HL-60 (cell line): ENCODE measurements around the gene AMH.

Experiments
- DNase-seq, 2 experiments: peaks; one replicate each; pipeline ENCODE4 v3.0.0-alpha.2; 2010 to 2020; ENCODE audit warnings: low read depth in 1 of 2, low spot score in 1 of 2
- H3K27ac ChIP-seq: fragments of 250-450 bp; sonication (Bioruptor Pico); replicated peaks from 2 replicates; pipeline ENCODE4 v1.5.1; 2020; ENCODE audit warnings: mild to moderate bottlenecking, moderate library complexity
- H3K27me3 ChIP-seq: fragments of 250-450 bp; sonication (Bioruptor Pico); 2 replicates; pipeline ENCODE4 v1.5.1; 2021; ENCODE audit warnings: mild to moderate bottlenecking, moderate library complexity; ENCODE audit not compliant: insufficient read depth, poor library complexity, severe bottlenecking
- H3K4me3 ChIP-seq: replicated peaks from 2 replicates; pipeline ENCODE4 v1.5.1; 2011; ENCODE audit warnings: mild to moderate bottlenecking, control low read depth, low read length; ENCODE audit not compliant: insufficient read depth
- CTCF ChIP-seq: IDR thresholded peaks from one replicate; pipeline ENCODE4 v1.5.1; 2011; ENCODE audit warnings: low read length, control low read depth, inconsistent platforms; ENCODE audit not compliant: insufficient read depth
- GABPA ChIP-seq: IDR thresholded peaks from 2 replicates; pipeline ENCODE4 v1.6.1; 2012; ENCODE audit warnings: low read depth
- POLR2AphosphoS5 ChIP-seq: IDR thresholded peaks from 2 replicates; pipeline ENCODE4 v1.6.1; 2012; ENCODE audit warnings: low read depth
- REST ChIP-seq: IDR thresholded peaks from 2 replicates; pipeline ENCODE4 v1.6.1; 2012; ENCODE audit warnings: low read depth; ENCODE audit not compliant: insufficient replicate concordance
- SPI1 ChIP-seq: IDR thresholded peaks from 2 replicates; pipeline ENCODE4 v1.6.1; 2012; ENCODE audit warnings: low read depth, mild to moderate bottlenecking, borderline replicate concordance

AMH gene

GRCh38 chr19:2202366-2202765, 46.8 kb upstream of the AMH start:
- Histone ChIP-seq H3K4me3 (no peak overlapping the region), H3K27me3 (no peaks in the 10 kb centered on the region), H3K27ac (no peak overlapping the region)
- no peak for TF ChIP-seq REST
- no peak for TF ChIP-seq CTCF
- TF ChIP-seq SPI1, result no peak
- TF ChIP-seq POLR2AphosphoS5, result no peak
- no peak for TF ChIP-seq GABPA
- DNase-seq, result no peak

- H3K27ac ChIP-seq, result no peak overlapping the region
Measured at GRCh38 chr19:2207008-2207407, 42.1 kb upstream of the AMH start.

More at GRCh38 chr19:2207008-2207407, 42.1 kb upstream of the AMH start:
- H3K4me3 ChIP-seq, result no peak overlapping the region
- H3K27me3 ChIP-seq, result no peaks in the 10 kb centered on the region
- TF ChIP-seq POLR2AphosphoS5 (no peak), GABPA (no peak), SPI1 (no peak), CTCF (no peak), REST (no peak)
- no peak for DNase-seq
